HG03025 (cell line): Measurements from ENCODE around the gene XDH.

Experiments
- ATAC-seq: cut with Tn5 transposase; IDR thresholded peaks from one replicate; pipeline ENCODE4 v1.9.1; 2021; ENCODE audit warnings: mild to moderate bottlenecking, moderate library complexity; ENCODE audit not compliant: unreplicated experiment, low FRiP score

The XDH gene

GRCh38 chr2:31372097-31372496 lies 42.4 kb downstream of the XDH start:
- ATAC-seq = no peak

GRCh38 chr2:31371691-31372090 lies 42.9 kb downstream of the XDH start:
- no peak for ATAC-seq

- no peak for ATAC-seq
These were observed 47.8 kb downstream of the XDH start for GRCh38 chr2:31366733-31367132.

- no peak for ATAC-seq
These were observed 48.6 kb downstream of the XDH start for GRCh38 chr2:31365834-31366505.

GRCh38 chr2:31365348-31365747 lies 49.2 kb downstream of the XDH start:
- ATAC-seq = no peak

- ATAC-seq = no peak
These were observed 50.4 kb downstream of the XDH start for GRCh38 chr2:31363956-31364750.

GRCh38 chr2:31362581-31362980 lies 52.0 kb downstream of the XDH start:
- no peak for ATAC-seq

- ATAC-seq = no peak
These were observed 55.3 kb downstream of the XDH start for GRCh38 chr2:31359229-31359628.

- no peak for ATAC-seq
These were observed 59.7 kb downstream of the XDH start for GRCh38 chr2:31354837-31355236.

- no peak for ATAC-seq
These were observed 61.4 kb downstream of the XDH start for GRCh38 chr2:31353179-31353578.

- ATAC-seq = no peak
These were observed 64.9 kb downstream of the XDH start for GRCh38 chr2:31349684-31350083.

- ATAC-seq = no peak
These were observed 65.4 kb downstream of the XDH start for GRCh38 chr2:31349160-31349559.

GRCh38 chr2:31348618-31349017 lies 65.9 kb downstream of the XDH start:
- ATAC-seq = no peak

- no peak for ATAC-seq
These were observed 66.8 kb downstream of the XDH start for GRCh38 chr2:31347750-31348149.

- no peak for ATAC-seq
These were observed 67.2 kb downstream of the XDH start for GRCh38 chr2:31347319-31347718.

- ATAC-seq = no peak
These were observed 70.1 kb downstream of the XDH start for GRCh38 chr2:31344447-31344846.

- no peak for ATAC-seq
These were observed 73.2 kb downstream of the XDH start for GRCh38 chr2:31341351-31341750.

GRCh38 chr2:31339696-31340095 lies 74.8 kb downstream of the XDH start:
- no peak for ATAC-seq

- ATAC-seq = no peak
These were observed 76.7 kb downstream of the XDH start for GRCh38 chr2:31337860-31338259.

GRCh38 chr2:31337197-31337596 lies 77.3 kb downstream of the XDH start:
- ATAC-seq = no peak

GRCh38 chr2:31335921-31336585 lies 78.5 kb downstream of the XDH start:
- ATAC-seq = no peak
